OCI-LY7 (cell line): ENCODE measurements around the gene PFDN4. TPM values are rescaled to one million over a fixed set of nuclear protein-coding genes. Genes with fewer than 3 reads are reported as not detected.

Experiments used
- BruUV-seq: library from RNA; stranded (reverse); fragments of 400-500 nt; replicated peaks from 2 replicates; lab custom pipeline; 2021; lab: Mats Ljungman, UMichigan
- CTCF ChIA-PET: fragments of 300-600 bp; sonication (Branson Sonifier 250); formaldehyde crosslinking; loops from one replicate; lab custom pipeline; 2022; ENCODE audit warnings: antibody characterized with exemption; ENCODE audit not compliant: unreplicated experiment; lab: Charles Lee
- POLR2A ChIA-PET: fragments of 300-600 bp; sonication (Branson Sonifier 250); formaldehyde crosslinking; loops from one replicate; lab custom pipeline; 2022; ENCODE audit warnings: antibody characterized with exemption; lab: Charles Lee
- DNase-seq: peaks from one replicate; pipeline ENCODE4 v3.0.0-alpha.2; 2015; ENCODE audit warnings: low spot score
- H2AFZ ChIP-seq: fragments of 200-600 bp; sonication (generic), shearing (Covaris generic); 2 replicates; pipeline ENCODE4 v1.6.1; 2014; ENCODE audit warnings: mild to moderate bottlenecking, antibody characterized with exemption, low read length, moderate library complexity
- H3K27ac ChIP-seq: fragments of 200-600 bp; sonication (generic); 2 replicates; pipeline ENCODE4 v1.5.1; 2014; ENCODE audit warnings: mixed run types, low read depth, mild to moderate bottlenecking, moderate library complexity, low read length, inconsistent platforms; ENCODE audit not compliant: poor library complexity, severe bottlenecking
- H3K36me3 ChIP-seq: fragments of 200-600 bp; sonication (generic); 2 replicates; pipeline ENCODE4 v1.6.1; 2014; ENCODE audit warnings: mild to moderate bottlenecking, antibody characterized with exemption, low read length, moderate library complexity, mixed read lengths; ENCODE audit not compliant: insufficient read depth
- H3K4me1 ChIP-seq: fragments of 200-600 bp; sonication (generic); 2 replicates; pipeline ENCODE4 v1.5.1; 2014; ENCODE audit warnings: mild to moderate bottlenecking, low read length; ENCODE audit not compliant: insufficient read depth, poor library complexity, severe bottlenecking
- H3K4me2 ChIP-seq: fragments of 200-600 bp; sonication (generic); 2 replicates; pipeline ENCODE4 v1.6.1; 2014; ENCODE audit warnings: mild to moderate bottlenecking, low read length
- H3K4me3 ChIP-seq: fragments of 200-600 bp; sonication (generic); 2 replicates; pipeline ENCODE4 v1.5.1; 2014; ENCODE audit warnings: mild to moderate bottlenecking, low read depth, low read length; ENCODE audit not compliant: poor library complexity, severe bottlenecking
- H3K79me2 ChIP-seq: fragments of 200-600 bp; sonication (generic); 2 replicates; pipeline ENCODE4 v1.6.1; 2016; ENCODE audit warnings: low read depth, mild to moderate bottlenecking, low read length, moderate library complexity, mixed read lengths; ENCODE audit not compliant: insufficient read depth
- H3K9me2 ChIP-seq: fragments of 200-600 bp; sonication (generic); 2 replicates; pipeline ENCODE4 v1.6.1; 2016; ENCODE audit warnings: mild to moderate bottlenecking, low read length, mixed read lengths; ENCODE audit not compliant: insufficient read depth
- H3K9me3 ChIP-seq: fragments of 200-600 bp; sonication (generic); 2 replicates; pipeline ENCODE4 v1.6.1; 2014; ENCODE audit warnings: mild to moderate bottlenecking, mixed run types, low read length, mixed read lengths
- H4K20me1 ChIP-seq: fragments of 200-600 bp; sonication (generic); 2 replicates; pipeline ENCODE4 v1.6.1; 2014; ENCODE audit warnings: mild to moderate bottlenecking, antibody characterized with exemption, low read length, moderate library complexity, mixed read lengths; ENCODE audit not compliant: insufficient read depth
- EZH2phosphoT487 ChIP-seq: fragments of 200-600 bp; sonication (generic); IDR thresholded peaks from 2 replicates; pipeline ENCODE4 v1.6.1; 2018; ENCODE audit warnings: low read depth, borderline replicate concordance, mild to moderate bottlenecking, mixed run types, antibody characterized with exemption, low read length, moderate library complexity, mixed read lengths
- intact Hi-C: fragments of 100-400 bp; cut with micrococcal nuclease; formaldehyde crosslinking; loops from one replicate; pipeline ENCODE4 v1.10.0; 2022; ENCODE audit not compliant: unreplicated experiment
- total RNA-seq, 2 experiments: library from RNA; depleted of rRNA in 1 of 2; stranded (reverse); fragments of >200 nt in 1 of 2; shearing (Covaris generic) in 1 of 2; gene quantifications; 2 replicates each; pipeline ENCODE4 v1.2.3, GENCODE V29; 2014 to 2022
- TF ChIP-seq, protein P1 (sequence below): fragments of 200-600 bp; sonication (generic); conservative IDR thresholded peaks from 2 replicates; pipeline ENCODE4 v1.5.1; 2014; ENCODE audit warnings: mild to moderate bottlenecking, antibody characterized with exemption, low read length, moderate library complexity, mixed read lengths

The PFDN4 gene
- total RNA-seq, 2 experiments from 2014 or later: 29.7 to 40.7 TPM

DNA sequence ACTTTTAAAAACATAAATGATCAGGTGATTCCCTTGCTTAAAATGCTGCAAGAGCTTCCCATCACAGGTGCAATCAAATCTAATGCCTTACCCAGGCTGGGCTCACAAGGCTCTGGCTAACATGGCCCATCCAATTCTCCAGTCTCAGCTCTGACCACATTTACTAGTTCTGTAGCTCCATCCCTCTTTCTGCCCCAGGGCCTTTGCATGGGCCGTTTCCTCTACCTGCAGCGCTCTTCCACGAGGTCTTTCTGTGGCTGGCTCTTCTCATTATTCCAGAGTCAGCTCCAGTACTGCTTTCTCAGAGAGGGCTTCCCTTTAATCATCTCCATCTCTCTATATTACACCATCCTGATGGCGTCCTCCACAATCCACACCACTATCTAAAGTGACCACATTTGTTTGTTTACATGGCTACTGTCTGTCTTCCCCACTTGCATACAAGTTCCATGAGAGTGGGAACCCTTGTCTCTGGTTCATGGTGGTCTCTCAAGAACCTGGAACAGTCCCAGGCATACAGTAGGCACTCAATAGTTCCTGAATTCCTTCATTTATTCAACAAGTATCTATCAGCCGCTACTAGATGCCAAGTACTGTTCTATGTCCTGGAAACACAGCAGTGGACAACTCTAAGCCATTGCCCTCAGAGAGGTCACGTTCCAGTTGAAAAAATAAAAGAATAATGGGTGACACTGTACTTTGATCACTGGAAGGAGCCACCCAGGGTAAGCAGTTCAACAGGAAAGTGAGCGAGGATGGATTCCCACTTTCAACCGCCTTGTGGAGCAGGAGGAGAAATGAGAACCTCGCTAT, 46.7 kb upstream of the PFDN4 start:
- BruUV-seq: no TSS peak
- ChIA-PET CTCF (no interaction called here), POLR2A (interaction anchor here (0.6 kb wide), 1 partner anchor 44 kb away, joined by 3 read pairs; no protein-coding TSS in a partner anchor)
- Histone ChIP-seq H3K9me2 (no peaks in the 10 kb centered on the region), H4K20me1 (no peaks in the 10 kb centered on the region), H3K9me3 (no peaks in the 10 kb centered on the region), H3K36me3 (no peaks in the 10 kb centered on the region), H3K27ac (no peak overlapping the region), H3K4me2 (no peak overlapping the region), H2AFZ (no peak overlapping the region), H3K4me3 (no peak overlapping the region), H3K79me2 (no peaks in the 10 kb centered on the region), H3K4me1 (no peaks in the 10 kb centered on the region)
- DNase-seq: no peak
- intact Hi-C loops: no loop called here
- TF ChIP-seq EZH2phosphoT487: no peak
- TF ChIP-seq, protein P1, sequence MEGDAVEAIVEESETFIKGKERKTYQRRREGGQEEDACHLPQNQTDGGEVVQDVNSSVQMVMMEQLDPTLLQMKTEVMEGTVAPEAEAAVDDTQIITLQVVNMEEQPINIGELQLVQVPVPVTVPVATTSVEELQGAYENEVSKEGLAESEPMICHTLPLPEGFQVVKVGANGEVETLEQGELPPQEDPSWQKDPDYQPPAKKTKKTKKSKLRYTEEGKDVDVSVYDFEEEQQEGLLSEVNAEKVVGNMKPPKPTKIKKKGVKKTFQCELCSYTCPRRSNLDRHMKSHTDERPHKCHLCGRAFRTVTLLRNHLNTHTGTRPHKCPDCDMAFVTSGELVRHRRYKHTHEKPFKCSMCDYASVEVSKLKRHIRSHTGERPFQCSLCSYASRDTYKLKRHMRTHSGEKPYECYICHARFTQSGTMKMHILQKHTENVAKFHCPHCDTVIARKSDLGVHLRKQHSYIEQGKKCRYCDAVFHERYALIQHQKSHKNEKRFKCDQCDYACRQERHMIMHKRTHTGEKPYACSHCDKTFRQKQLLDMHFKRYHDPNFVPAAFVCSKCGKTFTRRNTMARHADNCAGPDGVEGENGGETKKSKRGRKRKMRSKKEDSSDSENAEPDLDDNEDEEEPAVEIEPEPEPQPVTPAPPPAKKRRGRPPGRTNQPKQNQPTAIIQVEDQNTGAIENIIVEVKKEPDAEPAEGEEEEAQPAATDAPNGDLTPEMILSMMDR: no peak

DNA sequence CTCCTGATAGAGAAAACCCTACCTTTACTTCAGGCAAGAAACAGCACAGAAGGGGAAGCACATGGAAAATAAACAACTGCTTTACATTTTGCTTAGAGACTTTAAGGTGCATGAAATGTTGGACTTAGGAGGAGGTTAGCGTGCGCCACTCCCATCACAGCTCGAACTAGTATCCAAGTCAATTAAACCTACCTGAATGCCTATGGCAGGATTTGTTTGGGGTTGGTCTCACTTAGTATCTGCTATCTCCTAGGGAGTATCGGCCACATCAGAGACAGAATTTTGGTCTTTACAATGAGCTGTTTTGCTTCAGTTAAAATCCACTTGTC, 46.1 kb upstream of the PFDN4 start:
- no peaks in the 10 kb centered on the region for H3K4me1 ChIP-seq
- no peaks in the 10 kb centered on the region for H3K36me3 ChIP-seq
- CTCF ChIA-PET: no interaction called here
- no peaks in the 10 kb centered on the region for H3K9me3 ChIP-seq
- intact Hi-C loops: no loop called here
- H3K9me2 ChIP-seq: no peaks in the 10 kb centered on the region
- no peak overlapping the region for H3K27ac ChIP-seq
- no peak for TF ChIP-seq EZH2phosphoT487
- TF ChIP-seq, protein P1: no peak
- H2AFZ ChIP-seq: no peak overlapping the region
- H3K4me3 ChIP-seq: no peak overlapping the region
- H3K4me2 ChIP-seq: no peak overlapping the region
- POLR2A ChIA-PET: interaction anchor here (0.6 kb wide), 1 partner anchor 96 kb away, joined by 4 read pairs; no protein-coding TSS in a partner anchor
- no peak for DNase-seq
- H3K79me2 ChIP-seq: no peaks in the 10 kb centered on the region
- BruUV-seq: no TSS peak
- no peaks in the 10 kb centered on the region for H4K20me1 ChIP-seq

DNA sequence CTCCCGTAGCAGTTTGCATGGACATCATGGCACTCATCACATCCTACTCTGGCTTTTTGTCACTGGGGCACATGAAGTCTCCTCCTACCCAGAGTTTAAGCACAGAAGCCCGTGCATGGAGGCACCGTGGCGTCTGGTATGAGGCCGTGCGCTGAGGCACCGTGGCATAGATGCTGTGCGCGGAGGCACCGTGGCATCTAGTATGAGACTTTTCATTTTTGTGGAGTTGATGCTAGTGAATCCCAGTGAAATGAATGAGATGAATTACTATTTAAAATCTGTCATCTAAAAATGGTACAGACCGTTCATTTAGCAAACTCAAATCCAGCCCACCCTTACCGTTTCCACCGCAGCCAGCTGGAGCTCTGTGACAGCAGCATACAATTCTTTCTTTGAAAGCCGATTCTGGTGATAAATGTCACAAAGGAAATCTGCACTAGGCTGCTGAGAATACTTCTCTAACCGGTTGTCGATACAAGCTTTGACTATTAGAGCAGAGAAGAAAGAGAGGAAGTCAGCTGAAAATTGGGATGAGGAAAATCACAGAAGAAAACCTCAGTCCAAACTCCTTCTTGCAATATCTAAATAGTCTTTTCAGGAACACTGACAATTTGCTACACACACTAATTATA, 45.4 kb upstream of the PFDN4 start:
- ChIA-PET POLR2A (interaction anchor here (0.6 kb wide), 1 partner anchor 96 kb away, joined by 4 read pairs; no protein-coding TSS in a partner anchor), CTCF (no interaction called here)

More for the DNA sequence above, 45.4 kb upstream of the PFDN4 start:
- intact Hi-C loops: no loop called here
- Histone ChIP-seq H3K9me2 (no peaks in the 10 kb centered on the region), H2AFZ (no peak overlapping the region), H3K4me1 (no peaks in the 10 kb centered on the region), H3K9me3 (no peaks in the 10 kb centered on the region), H3K4me3 (no peak overlapping the region), H3K79me2 (no peaks in the 10 kb centered on the region), H4K20me1 (no peaks in the 10 kb centered on the region), H3K36me3 (no peaks in the 10 kb centered on the region), H3K27ac (no peak overlapping the region), H3K4me2 (no peak overlapping the region)
- no peak for TF ChIP-seq EZH2phosphoT487
- TF ChIP-seq, protein P1: no peak
- no TSS peak for BruUV-seq
- no peak for DNase-seq
